Activated CD4-positive, alpha-beta T cell treated with anti-CD3 and anti-CD28 coated beads, Interleukin-10, Interleukin-2, amounts not matched to agents 100 ng/mL and 50 ng/mL, durations not matched to agents 16 hours and 8 hours (primary cell): ENCODE data around the gene OTUD5.
"Not testable (repeated sequence)": the region's sequence is repeated elsewhere in the genome, so short reads cannot be mapped to it uniquely, and the experiment has no call there.

Experiments
- DNase-seq: peaks from one replicate; pipeline ENCODE4 v3.0.0-alpha.2; 2020

OTUD5 gene

DNA sequence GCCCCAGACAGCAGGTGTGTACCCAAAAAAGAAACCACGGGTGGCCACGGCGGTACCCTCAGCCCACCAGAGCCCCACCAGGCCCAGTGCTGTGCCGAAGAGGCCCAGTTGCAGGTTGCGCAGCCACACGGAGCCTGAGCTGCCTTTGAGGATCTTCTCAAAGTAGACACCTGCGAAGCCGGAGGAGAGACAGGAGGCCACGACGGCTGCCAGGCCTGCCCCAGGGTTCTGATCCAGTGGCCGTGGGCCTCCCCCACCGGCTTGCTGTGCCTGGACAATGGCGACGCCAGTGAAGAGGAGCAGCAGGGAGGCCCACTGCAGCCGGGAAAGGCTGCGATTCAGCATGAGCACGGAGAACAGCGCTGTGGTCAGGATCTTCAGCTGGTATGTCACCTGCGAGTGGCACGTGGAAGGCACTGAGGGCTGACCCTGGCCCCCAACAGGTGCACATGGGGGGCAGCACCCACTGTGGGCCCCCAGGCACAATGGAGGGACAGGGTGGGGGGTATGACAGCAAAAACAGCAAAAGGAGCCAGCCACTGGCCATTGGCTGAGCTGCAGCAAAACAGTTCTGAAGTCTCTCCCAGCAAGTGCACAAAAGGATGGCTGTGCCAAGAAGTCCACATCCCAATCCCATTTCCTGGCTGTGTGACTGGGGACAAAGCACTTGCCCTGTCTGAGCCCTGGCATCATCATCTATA lies 52.2 kb downstream of the OTUD5 start:
- no peak for DNase-seq

DNA sequence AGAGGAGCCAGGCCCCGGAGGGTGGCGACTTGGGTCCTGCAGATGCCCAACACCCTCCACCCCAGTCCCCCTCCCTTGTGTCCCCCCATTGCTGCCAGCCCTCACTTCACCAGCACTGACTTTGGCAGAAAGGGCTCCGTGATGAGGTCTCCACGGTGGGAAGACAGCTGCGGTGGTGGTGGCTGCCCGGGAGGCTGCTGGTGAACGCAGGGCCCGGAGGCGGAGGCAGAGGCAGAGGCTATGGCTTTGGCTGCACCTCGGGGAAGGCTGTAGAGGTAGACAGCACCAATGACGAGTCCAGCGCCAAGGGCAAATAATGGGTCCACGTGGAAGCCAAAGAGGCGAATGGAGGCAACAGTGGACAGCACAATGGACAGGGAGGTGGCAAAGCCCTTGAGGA lies 52.8 kb downstream of the OTUD5 start:
- no peak for DNase-seq

DNA sequence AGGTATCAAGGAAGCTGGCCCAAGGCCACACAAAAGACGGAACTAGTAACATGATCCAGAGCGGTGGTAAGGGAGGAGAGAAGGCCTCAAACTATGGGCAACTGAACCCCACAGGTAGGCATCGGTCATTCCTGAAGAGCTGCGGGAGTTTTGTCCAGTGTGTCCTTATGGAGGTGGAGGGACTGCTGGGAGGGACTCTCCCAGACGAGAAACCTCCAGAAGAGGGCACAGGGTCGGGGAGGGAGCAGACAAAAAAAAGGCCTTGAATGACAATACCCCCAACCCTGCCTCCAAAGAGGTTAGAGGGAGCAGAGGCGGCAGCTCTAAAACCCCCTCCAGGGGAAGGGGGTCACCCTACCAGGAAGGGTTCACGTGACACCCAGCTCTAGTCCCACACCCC lies 53.2 kb downstream of the OTUD5 start:
- no peak for DNase-seq

DNA sequence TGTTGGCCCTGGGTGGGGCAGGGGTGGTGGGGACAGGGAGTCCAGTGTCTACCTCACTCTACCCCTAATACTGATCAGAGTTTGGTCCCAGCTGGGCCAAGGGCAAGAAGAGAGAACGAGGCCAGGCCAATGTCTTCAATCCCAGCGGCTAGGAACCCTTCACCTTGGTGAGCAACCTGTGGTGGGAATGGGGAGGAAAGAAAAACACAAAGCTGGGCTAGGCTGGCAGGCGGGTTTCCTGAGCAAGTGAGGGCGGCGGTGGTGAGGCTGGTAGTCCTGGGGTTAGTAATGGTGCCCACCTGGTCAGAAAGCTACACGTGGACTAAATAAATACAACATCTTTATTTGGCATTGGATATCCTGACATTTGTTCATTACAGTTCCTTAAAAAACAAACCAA lies 54.1 kb downstream of the OTUD5 start:
- no peak for DNase-seq

DNA sequence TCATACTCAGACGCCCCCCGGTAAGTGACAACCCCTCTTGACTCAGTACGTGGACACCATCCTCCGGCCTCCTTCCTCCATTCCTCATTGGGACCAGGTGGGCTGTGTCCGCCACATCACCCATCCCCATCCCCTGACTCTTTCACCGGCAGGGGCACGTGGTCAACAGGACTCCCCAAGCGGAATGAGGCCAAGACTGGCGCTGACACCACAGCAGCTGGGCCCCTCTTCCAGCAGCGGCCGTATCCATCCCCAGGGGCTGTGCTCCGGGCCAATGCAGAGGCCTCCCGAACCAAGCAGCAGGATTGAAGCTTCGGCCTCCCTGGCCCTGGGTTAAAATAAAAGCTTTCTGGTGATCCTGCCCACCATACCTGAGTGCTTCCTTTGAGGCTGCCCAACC lies 54.6 kb downstream of the OTUD5 start:
- DNase-seq, result no peak

DNA sequence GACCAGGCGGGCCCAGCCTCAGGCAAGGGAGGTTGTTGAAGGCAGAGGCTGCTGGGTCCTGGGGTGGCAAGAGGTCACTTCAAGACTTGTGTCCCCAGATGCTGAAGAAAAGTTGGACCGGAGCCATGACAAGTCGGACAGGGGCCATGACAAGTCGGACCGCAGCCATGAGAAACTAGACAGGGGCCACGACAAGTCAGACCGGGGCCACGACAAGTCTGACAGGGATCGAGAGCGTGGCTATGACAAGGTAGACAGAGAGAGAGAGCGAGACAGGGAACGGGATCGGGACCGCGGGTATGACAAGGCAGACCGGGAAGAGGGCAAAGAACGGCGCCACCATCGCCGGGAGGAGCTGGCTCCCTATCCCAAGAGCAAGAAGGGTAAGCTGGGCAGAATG lies 55.3 kb downstream of the OTUD5 start:
- DNase-seq, result no peak

DNA sequence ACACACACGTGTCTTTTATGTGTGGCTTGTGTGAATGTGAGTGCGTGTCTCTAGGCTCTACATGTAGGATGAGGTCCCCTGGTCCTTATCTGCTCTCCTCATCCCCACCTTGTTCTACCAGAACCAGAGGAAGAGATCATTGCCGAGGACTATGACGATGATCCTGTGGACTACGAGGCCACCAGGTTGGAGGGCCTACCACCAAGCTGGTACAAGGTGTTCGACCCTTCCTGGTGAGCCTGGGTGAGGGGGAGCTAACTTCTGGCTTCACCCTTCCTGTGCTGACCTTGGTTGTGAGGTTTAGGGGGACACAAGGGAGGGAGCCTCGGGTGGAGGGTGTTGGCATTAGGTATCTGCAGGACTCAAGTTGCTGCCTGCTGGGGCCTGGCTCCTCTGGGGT lies 56.3 kb downstream of the OTUD5 start:
- no peak for DNase-seq

DNA sequence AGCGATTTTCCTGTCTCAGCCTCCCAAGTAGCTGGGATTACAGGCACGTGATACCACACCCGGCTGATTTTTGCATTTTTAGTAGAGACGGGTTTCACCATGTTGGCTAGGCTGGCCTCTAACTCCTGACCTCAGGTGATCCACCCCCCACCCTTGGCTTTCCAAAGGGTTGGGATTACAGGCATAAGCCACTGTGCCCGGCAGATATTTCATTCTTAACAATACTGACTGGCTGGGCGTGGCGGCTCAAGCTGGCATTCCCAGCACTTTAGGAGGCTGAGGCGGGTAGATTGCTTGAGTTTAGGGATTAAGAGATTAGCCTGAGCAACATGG lies 58.4 kb downstream of the OTUD5 start:
- no peak for DNase-seq

DNA sequence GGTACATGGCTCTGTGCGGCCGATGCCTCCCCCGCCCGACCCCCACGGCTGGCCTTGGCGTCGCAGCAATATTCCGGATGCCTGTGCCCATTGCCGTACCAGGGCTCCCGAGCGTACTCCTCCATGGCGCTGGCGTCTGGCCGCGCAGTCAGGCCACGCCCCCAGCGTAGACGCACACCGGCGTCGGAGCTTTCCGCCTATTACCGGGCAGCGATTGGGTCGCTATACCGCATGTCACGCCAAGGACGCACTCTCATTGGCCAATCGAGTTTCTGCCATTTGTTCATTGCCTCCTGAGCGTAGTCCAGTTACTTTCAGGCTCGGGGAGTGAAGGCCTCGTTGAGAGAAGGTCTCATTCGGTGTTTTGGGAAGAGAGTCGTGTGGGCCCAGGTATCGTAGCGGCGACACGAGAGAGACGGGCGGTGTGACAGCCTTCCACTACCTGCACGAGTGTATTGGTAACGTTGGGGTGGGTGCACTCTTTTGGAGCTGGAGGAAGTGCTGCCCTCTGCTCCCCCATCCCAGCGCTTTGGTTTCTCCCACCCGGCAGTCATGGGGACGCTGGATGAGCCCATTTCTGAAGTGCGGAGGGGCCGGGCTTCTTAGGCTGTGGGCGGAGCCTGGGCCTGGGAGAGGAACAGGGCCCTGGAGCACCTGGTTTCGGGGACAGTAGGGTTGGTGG lies 59.6 kb downstream of the OTUD5 start, which contains the start of the genes PQBP1 and TIMM17B:
Gene PQBP1, plus strand, starts transcription at position 306 of the 682 bp plus-strand sequence. CDS start 580 bp downstream, outside the sequence.
Gene TIMM17B, minus strand, starts transcription at position 144 of the 682 bp plus-strand sequence. Its CDS starts 19 bp downstream, at position 125.
- peak; percentile 94 for DNase-seq

DNA sequence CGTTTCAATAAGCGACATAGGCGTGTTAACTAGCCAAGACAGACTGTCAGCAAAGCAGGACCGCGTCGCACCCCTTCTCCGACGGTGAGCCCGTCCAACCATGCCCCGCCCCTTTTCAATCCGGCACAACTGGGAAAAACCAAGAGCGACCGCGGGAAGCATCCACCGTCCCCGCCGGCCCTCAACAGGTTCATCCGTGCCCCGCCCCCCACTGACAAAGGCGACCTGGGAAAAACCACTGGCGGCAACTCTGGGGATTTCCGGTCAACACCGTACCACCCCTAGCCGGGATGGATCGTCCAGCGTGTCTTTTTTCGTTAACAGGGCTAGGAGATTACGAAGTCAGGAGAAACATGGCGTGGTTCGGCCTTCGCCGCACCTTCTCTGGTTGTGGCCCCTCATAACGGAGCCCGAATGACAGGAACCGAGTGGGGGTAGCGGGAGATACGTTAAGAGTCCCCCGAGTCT lies 60.2 kb downstream of the OTUD5 start:
- DNase-seq, result peak; percentile 66

DNA sequence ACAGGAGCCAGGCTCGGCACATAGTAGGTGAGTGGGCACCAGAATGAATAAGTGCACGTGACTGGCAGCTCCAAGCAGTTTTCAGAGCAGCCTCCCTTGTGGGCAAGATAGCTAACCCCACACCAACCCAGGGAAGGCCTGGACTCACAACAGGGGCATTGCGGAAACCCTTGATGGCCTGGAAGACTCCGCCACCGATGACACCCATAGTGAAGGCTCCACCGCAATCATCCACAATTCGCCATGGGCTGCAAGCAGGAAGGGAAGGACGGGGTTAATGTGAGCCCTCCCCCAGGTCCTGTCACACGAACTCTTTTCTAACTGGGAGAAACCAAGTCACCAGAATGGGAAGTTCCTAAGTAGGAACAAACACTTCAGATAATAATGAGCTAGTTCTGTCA lies 60.8 kb downstream of the OTUD5 start:
- DNase-seq, result no peak

DNA sequence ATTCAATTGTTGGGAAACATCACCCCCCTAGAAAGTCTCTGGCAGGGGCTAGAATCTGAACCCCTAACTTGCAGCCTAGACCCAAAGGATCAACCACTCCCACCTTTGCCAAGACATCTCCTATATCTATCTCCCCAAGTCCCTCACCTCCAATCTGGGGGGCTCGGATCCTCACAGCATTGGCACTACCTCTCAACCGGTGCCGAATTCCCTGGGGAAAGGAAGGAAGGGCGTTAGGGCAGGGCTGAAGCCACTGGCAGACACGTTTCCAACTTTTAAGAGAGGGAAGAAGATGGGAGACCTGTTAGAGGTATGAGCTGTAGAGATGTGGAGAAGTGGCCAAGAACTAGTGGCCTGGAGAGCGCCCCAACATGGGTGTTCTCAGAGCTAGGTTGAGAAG lies 62.5 kb downstream of the OTUD5 start:
- no peak for DNase-seq

DNA sequence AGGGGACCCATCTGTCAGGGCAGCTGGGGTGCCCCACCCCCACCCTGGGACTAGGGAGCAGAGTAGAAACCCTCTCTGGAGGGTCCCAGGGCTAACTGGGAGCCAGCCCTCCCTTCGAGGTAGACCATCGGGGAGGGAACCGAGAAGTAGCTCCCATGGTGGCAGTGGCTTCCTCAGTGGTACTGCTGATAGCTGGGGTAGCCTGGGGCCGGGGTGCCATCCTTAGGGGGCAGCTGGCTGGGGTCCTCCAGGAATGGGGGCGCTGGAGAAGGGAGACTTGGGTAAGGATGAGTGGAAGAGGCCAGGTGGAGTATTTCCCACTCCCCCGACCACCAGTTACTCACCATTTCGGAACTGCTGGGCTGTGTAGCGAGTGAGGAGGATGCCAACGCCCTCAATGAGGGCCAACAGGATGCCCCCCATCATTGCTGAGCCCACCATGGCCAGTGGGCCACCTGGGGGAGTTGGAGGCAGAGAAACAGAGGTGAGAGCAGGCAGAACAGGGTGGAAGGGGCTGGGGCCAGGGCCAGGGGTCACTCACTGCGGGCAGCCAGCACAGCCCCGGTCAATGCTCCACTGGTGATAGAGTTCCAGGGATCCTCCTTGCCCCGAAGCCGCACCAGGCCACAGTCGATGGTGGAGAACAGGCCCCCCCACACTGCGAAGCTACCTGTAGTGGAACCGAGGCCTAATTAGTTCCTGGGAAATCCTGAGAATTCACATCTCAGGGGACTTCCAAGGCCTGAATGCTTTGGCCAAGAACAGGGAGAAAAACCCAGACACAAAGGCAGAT lies 63.7 kb downstream of the OTUD5 start:
- no peak for DNase-seq

DNA sequence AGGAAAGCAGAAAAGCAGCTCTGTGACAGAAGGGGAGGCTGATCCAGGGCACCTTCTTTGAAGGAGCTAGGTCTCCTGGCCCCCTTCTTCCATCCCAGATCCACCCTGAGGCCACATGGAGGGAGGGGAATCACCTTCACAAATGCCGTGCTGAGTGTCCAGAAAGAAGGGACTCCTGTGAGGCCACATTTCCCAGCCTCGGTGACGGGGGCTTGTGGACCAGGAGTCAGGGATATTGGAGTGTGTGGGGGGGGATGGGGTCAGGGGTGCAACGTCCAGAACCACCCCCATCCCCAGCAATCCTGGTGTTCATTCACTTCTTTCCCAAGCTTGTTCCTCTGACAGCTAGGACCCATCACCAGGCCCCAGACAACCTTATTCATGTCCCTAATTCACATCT lies 64.5 kb downstream of the OTUD5 start:
- DNase-seq, result no peak

DNA sequence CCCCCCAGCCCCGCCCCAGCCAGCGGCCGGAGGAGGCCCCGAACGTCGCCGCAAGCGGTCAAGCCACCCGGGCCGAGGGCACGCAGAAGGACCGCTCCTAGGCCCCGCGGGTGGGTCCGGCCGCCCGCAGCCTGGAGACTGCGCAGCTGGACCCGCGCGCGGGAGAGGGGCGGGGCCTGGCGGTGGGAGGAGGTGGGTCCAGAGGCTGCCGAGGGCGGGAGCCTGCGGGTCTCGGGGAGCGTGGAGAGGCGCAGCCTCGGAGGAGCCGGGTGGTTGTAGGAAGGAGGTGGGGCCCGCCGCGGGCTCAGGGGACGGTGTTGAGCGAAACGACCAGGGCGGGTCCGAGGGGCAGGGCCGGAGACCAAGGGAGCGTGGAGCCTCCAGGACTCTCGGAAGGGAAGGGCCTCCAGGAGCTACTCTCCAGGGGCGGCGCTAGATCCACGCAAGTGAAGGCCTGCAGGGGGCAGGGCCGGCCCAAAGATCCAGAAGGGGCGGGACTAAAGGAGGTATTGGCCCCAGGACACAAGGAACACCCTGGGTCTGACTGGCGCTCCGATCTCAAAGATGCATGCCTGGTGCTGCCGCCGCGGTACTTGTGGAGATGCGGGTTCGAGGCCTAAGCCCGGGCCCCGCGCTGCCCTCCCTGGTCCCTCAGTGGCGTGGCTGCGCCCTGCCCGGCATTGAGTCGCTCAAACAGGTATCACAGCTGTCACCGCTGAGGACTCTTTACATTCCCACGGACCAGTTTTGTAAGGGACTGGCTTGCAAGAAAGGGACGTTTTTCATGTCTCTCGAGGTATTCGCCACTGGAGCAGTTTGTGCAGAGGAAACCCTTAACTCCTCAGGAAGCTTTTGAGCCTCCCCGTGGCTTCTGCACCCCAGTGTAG lies 65.8 kb downstream of the OTUD5 start:
- peak; percentile 81 for DNase-seq

DNA sequence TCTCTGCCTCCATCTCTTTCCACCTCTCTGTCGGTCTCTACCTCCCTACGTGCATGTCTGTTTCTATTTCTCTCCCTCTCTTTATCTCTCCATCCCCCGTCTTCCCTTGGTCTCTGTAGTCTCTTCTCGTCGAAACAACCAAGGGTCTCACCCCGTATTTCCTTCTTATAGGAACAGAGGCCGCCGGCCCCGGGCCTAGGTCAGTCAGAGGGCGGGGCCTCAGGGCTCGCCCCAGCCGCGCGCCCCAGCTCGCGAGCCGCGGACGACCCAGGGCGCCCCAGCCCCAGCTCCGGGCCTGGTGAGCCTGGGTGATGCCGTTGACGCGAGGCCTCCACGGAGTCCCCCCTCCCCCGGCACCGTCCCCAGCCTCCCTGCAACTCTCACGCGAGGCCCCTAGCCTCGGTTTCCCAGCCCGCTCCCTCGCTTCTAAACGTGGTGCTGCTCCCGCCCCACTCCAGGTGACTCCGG lies 66.4 kb downstream of the OTUD5 start:
- DNase-seq, result no peak

DNA sequence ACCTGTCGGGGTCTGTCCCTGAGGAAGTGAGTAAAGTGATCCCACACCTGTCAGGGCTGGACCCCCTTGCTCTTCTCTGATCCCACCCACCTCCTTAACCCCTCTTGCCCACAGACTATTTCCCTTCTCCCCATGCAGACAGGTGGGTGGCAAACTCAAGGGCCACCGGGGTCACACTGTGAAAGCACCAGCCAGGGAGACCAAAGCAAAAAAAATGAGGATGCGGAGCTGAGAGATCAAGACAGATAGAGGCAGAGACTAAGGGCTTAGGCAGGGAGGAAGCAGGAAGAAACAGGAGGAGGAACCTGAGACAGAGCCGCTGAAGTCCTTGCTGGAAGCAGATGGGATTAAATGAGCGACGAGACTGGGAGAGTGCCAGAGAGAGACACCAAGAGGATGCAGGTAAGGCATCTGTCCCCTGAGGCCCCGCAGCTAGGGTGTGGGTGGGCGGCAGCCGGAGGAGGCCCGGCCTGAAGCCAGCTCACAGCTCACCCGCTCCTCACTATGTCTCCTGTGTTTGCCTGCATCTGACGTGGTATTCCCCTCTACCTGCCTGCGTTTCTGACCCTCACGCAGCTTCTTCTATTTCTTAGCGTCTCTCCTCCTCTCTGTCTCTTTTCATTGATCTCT lies 67.0 kb downstream of the OTUD5 start:
- no peak for DNase-seq

DNA sequence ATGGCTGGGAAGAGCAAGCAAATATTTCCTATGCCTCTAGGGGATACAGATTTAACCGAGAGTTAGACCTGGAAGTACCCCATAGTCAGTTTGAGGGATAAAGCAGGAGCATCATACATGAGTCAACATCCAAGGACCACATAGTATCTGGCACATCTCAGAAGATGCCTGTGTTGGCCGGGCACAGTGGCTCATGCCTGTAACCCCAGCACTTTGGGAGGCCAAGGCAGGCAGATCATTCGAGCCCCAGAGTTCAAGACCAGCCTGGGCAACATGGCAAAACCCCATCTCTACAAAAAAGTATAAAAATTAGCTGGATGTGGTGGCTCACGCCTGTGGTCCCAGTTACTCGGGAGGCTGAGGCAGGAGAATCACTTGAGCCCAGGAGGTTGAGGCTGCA lies 70.8 kb downstream of the OTUD5 start:
- DNase-seq, result not testable (repeated sequence)

DNA sequence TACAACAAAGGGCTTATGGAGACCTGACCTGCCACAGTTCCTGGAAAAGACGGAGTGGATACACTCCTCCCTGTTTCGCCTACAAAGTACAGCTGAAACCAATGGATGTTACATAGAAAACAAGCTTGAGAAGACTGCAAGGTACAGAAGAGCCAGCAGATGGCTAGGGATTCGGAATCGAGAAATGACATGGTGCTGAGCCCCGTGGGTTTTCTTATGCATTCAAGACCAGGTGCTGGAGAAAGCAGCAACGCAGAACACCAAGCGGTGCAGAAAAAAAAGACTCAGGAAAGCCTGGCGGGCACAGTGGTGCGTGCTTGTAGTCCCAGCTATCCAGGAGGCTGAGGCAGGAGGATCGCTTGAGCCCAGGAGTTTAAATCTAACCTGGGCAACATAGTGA lies 73.7 kb downstream of the OTUD5 start:
- DNase-seq, result no peak

DNA sequence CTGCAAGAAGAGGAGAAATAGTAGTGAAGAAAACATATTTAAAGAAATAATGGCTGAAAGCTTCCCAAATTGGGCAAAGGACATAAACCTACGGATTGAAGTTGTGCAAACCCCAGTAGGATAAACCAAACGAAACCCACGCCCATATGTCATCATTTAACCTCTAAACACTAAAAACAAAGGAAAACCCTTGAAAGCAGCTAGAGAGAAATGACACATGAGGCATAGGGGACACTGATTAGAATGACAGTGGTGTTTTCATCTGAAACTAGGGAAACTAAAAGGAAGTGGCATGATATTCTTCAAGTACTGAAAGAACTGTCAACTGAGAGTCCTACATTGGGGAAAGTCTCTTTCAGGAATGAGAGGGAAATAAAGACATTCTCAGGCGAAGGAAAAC lies 80.5 kb downstream of the OTUD5 start:
- DNase-seq, result not testable (repeated sequence)
